DOHH2 (cell line): ENCODE measurements around the gene EVI2A.

Experiments used
- EZH2phosphoT487 ChIP-seq: fragments of 200-600 bp; sonication (generic); IDR thresholded peaks from 2 replicates; pipeline ENCODE4 v1.6.1; 2017; ENCODE audit warnings: borderline replicate concordance, mild to moderate bottlenecking, antibody characterized with exemption, low read length, moderate library complexity, mixed read lengths
- TF ChIP-seq, protein P1 (sequence below): fragments of 200-600 bp; sonication (generic); IDR thresholded peaks from one replicate; pipeline ENCODE4 v1.5.1; 2014; ENCODE audit warnings: antibody characterized with exemption, mild to moderate bottlenecking, low read depth, low read length; ENCODE audit not compliant: poor library complexity, severe bottlenecking

DNA sequence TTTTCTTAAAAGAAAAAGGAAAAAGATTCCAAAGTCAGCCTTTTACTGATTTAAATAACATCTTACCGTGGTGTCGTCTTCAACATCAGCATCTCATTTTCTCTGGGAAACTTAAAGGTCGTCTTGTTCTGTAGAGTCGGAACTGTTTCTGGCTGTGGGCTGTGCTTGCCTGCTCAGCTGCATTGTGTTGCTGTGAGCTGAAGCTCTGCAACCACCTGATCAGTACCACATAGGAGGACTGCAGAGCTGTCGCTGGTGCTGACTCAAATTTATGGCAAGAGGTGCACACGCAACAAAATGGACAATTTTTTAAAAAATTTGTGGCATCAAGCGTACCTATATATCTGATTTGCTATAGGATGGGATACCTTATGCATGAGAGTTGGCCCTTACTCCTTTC lies 24.3 kb downstream of the EVI2A start, which contains the start of gene OMG:
- TF ChIP-seq, protein P1, sequence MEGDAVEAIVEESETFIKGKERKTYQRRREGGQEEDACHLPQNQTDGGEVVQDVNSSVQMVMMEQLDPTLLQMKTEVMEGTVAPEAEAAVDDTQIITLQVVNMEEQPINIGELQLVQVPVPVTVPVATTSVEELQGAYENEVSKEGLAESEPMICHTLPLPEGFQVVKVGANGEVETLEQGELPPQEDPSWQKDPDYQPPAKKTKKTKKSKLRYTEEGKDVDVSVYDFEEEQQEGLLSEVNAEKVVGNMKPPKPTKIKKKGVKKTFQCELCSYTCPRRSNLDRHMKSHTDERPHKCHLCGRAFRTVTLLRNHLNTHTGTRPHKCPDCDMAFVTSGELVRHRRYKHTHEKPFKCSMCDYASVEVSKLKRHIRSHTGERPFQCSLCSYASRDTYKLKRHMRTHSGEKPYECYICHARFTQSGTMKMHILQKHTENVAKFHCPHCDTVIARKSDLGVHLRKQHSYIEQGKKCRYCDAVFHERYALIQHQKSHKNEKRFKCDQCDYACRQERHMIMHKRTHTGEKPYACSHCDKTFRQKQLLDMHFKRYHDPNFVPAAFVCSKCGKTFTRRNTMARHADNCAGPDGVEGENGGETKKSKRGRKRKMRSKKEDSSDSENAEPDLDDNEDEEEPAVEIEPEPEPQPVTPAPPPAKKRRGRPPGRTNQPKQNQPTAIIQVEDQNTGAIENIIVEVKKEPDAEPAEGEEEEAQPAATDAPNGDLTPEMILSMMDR, result no peak
- no peak for TF ChIP-seq EZH2phosphoT487
